ENCODE measurements around the gene ATP6V0C. TPM values are rescaled to one million over a fixed set of nuclear protein-coding genes. Genes with fewer than 3 reads are reported as not detected.

ATP6V0C gene
- total and polyA plus RNA-seq, 2 of the 13 experiments (the other 11 are each of a cell fraction or from before 2014, with no cell fraction given) = 10.4 to 20.1 TPM

GRCh38 chr16:2477327-2477726 lies 36.4 kb upstream of the ATP6V0C start:
- FAIRE-seq (no peak), DNase-seq (ENCODE audit: low spot score) (no peak), ATAC-seq (no peak)
- no peak overlapping the region for H3K4me3 ChIP-seq (replicated peaks in 1 of 3; ENCODE audit: insufficient read depth in 1 of 3, low read depth in 2 of 3, low read length in 3 of 3)
- 66% methylated on average over 3 of the region's 3 CpGs for WGBS (ENCODE audit: low lambda C conversion rate)
- H3K36me3 ChIP-seq (replicated peaks in 1 of 2; ENCODE audit: control insufficient read depth in 1 of 2, insufficient read depth in 2 of 2, low read length in 2 of 2) = peaks cover 2 to 5% of the 10 kb centered on the region in 2 experiments; a peak in 2 of 5 replicates
- ChIA-PET CTCF (ENCODE audit: low intra/inter-chr PET ratio, low total read pairs) (no interaction called here), POLR2A (interaction anchor here (1.0 to 1.5 kb wide), 3 partner anchors 37 to 226 kb away, joined by 3 to 8 read pairs (median 4); partner anchors contain the start of genes ATP6V0C and ECI1)
- no peaks in the 10 kb centered on the region for H3K9me3 ChIP-seq (ENCODE audit: low read length)
- H3K4me1 ChIP-seq (ENCODE audit: insufficient read depth, low read length) = peaks cover 63% of the 10 kb centered on the region
- peak overlapping the region; percentile 88 for H3K4me2 ChIP-seq (ENCODE audit: low read depth, low read length)
- in situ Hi-C loops (cut with HindIII; ENCODE audit: extremely low pct_ligation_motif_present, low pct_unique_long_range_greater_than_20kb) = no loop called here
- no TSS peak for BruUV-seq (replicated peaks)
- H4K20me1 ChIP-seq (ENCODE audit: insufficient read depth, low read length) = peaks cover 20% of the 10 kb centered on the region
- intact Hi-C loops (cut with micrococcal nuclease; ENCODE audit: unreplicated experiment) = no loop called here
- no peak overlapping the region for H3K9ac ChIP-seq (ENCODE audit: insufficient read depth, low read depth, low read length)
- H2AFZ ChIP-seq (ENCODE audit: low read length) = no peak overlapping the region
- H3K27ac ChIP-seq (ENCODE audit: extremely low read length, insufficient read depth, low read length) = peak overlapping the region; percentile 53
- peaks cover 36% of the 10 kb centered on the region for H3K79me2 ChIP-seq (ENCODE audit: insufficient read depth, low read length)
- peaks cover 0 to 1% of the 10 kb centered on the region in 2 experiments; a peak in 2 of 5 replicates for H3K27me3 ChIP-seq (ENCODE audit: control insufficient read depth in 1 of 2, insufficient read depth in 2 of 2, low read length in 2 of 2)
- TF ChIP-seq ZNF605 (CRISPR knock-in tag; IDR thresholded peaks at IDR 0.05) (no peak), ZNF639 (CRISPR knock-in tag; conservative IDR thresholded peaks at IDR 0.05) (no peak), TARDBP (CRISPR knock-in tag; IDR thresholded peaks at IDR 0.05) (no peak), RNF2 (conservative IDR thresholded peaks at IDR 0.05; ENCODE audit: low read depth) (no peak), ZNF687 (CRISPR knock-in tag; IDR thresholded peaks at IDR 0.05) (0 out of 2 replicates have a peak, but pooled peaks have one; percentile 5), ZBTB40 (IDR thresholded peaks at IDR 0.05) (no peak), ZBTB40 (CRISPR knock-in tag; IDR thresholded peaks at IDR 0.05) (0 out of 2 replicates have a peak, but pooled peaks have one; percentile 19), DMAP1 (CRISPR knock-in tag; IDR thresholded peaks at IDR 0.05) (no peak), ZNF121 (CRISPR knock-in tag; IDR thresholded peaks at IDR 0.05) (0 out of 2 replicates have a peak, but pooled peaks have one; percentile 24)
